Activated CD8-positive, alpha-beta memory T cell treated with anti-CD3 and anti-CD28 coated beads, Interleukin-2, amount 50 U/mL, for 24 hours (primary cell): ENCODE results near the gene OMG.
"Not testable (repeated sequence)": the region's sequence is repeated elsewhere in the genome, so short reads cannot be mapped to it uniquely, and the experiment has no call there.

Experiments
- DNase-seq: peaks from one replicate; pipeline ENCODE4 v3.0.0-alpha.2; 2020; ENCODE audit errors: extremely low read depth

OMG gene, protein sequence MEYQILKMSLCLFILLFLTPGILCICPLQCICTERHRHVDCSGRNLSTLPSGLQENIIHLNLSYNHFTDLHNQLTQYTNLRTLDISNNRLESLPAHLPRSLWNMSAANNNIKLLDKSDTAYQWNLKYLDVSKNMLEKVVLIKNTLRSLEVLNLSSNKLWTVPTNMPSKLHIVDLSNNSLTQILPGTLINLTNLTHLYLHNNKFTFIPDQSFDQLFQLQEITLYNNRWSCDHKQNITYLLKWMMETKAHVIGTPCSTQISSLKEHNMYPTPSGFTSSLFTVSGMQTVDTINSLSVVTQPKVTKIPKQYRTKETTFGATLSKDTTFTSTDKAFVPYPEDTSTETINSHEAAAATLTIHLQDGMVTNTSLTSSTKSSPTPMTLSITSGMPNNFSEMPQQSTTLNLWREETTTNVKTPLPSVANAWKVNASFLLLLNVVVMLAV

DNA sequence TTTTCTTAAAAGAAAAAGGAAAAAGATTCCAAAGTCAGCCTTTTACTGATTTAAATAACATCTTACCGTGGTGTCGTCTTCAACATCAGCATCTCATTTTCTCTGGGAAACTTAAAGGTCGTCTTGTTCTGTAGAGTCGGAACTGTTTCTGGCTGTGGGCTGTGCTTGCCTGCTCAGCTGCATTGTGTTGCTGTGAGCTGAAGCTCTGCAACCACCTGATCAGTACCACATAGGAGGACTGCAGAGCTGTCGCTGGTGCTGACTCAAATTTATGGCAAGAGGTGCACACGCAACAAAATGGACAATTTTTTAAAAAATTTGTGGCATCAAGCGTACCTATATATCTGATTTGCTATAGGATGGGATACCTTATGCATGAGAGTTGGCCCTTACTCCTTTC, at the start of gene OMG:
Gene OMG (minus strand): TSS at position 150 of the 400 bp plus-strand sequence. CDS start 908 bp downstream, outside the sequence.
- DNase-seq, result no peak

DNA sequence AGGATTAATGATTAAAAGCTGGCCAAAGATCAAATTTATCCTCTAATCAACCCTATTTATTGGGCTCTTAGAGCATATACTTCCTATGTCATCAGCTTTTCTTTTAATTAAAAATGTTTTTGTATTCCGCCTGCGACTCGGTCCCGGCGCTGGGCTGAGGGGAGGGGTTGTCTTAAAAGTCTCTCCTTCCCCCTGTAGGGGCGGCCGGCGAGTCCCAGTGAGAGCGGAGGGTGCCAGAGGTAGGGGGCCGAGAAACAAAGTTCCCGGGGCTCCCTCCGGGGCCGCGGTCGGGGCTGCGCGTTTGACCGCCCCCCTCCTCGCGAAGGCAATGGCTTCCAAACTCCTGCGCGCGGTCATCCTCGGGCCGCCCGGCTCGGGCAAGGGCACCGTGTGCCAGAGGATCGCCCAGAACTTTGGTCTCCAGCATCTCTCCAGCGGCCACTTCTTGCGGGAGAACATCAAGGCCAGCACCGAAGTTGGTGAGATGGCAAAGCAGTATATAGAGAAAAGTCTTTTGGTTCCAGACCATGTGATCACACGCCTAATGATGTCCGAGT, 48.2 kb upstream of the OMG start:
- not testable (repeated sequence) for DNase-seq

DNA sequence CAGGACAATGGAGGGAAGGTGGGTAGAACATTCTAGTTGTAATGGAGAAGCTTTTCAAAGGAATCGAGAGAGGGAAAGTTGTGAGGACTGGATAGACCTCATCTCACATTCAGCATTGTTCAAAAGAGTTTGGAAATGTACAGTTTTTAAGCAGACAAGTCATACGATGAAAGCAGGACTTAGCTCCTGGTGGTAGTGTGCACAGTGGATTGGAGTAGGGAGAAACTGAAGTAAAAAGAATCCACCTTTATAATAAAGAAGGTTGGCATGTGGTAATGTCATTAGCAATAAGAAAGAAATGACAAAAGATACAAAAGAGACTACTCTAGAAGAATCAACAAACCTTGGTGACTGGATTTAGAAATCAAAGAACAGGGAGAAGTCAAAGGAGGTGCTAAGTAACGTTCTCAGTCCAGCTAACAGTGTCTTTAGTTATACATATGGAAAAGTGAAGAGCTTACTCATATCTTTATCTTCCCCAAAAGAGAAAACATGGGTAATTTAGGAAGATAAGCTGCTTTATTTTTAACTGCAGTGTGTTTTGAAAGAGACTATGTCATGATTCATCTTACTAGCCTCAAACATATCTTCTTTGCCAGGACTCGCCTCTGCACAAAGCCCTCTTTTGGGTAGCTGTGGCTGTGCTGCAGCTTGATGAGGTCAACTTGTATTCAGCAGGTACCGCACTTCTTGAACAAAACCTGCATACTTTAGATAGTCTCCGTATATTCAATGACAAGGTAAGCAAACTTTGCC, 43.0 kb upstream of the OMG start:
- DNase-seq, result no peak

DNA sequence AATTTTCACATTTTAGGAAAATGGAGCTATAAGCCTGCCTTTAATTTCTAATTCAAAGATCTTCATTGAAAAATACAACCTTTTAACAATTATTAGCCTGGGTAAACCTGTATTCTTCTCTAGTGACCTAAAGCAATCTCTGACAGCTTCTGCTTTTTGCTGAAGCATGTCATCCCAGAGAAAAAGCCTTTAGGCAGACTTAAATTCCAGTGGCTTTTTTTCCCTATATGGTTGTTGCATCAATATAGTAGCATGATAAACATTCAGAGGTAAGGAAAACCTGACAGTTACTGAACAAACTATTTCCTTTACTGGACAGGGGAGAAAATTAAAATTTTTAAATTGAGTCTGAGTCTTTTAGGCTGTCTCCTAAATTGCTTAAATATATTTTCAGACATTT, 32.2 kb upstream of the OMG start:
- no peak for DNase-seq

DNA sequence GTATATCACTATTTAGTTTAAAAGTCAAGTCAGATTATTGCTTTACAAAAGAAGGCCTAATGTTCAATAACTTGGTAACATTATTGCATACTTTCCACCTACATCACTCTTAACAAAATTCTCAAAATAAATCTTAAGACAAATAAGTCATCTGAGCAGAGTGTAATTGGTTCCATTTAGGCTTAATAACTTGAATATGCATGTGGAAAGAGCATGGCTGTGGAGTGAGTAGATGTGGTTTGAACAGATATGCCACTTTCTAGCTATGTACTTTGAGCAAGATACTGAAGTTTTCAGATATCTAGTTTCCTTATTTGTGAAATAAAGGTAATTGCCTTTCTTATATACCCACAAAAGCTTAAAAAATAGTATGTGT, 31.1 kb upstream of the OMG start:
- no peak for DNase-seq

DNA sequence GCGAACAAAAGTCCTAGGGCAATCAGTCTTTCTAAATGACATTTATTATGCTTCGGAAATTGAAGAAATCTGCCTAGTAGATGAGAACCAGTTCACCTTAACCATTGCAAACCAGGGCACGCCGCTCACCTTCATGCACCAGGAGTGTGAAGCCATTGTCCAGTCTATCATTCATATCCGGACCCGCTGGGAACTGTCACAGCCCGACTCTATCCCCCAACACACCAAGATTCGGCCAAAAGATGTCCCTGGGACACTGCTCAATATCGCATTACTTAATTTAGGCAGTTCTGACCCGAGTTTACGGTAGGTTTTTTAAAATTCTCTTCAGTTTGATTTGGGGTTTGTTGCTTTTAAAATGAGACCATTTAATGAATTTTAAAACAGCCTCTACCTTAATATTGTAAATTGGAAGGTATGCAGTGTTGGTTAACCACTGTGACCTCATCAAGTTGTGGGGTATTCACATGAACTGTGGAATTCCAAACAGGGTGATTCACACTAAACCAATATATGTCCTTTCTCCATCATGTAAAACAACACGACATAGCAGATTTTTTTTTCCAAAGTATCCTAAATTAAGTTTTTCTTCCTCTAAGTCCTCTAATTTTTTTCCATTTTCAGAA, 30.6 kb upstream of the OMG start:
- no peak for DNase-seq

DNA sequence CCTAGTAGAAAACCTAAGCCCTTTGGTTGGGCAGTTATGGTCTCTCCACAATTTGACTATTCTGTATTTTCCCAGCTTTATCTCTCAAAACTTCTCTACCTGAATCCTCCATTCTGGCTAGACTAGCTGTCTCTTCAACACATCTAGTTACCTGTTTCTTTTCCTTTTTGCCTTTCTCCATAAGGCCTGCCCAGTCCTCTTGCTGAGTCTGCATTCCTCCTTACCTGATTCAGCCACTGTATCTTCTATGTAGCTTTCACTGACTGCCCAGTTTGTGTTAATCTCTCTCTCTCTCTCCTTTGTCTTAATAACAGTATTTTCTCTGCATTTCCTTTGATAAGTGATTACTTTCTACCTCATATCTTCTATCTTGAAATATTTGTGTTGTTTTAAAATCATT, 26.5 kb upstream of the OMG start:
- no peak for DNase-seq

DNA sequence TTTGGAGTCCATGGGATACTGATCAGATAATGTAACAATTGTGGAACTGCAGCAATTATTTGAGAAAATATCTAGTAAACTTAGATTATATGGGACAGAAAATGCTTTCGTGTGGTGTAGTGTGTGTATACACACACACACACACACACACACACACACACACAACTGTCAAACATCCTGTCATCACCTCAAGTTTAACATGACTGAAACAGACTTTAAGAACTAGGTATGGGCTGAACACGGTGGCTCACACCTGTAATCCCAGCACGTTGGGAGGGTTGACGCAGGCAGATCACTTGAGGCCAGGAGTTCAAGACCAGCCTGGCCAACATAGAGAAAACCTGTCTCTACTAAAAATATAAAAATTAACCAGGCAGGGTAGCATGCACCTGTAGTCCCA, 24.9 kb upstream of the OMG start:
- DNase-seq, result no peak

DNA sequence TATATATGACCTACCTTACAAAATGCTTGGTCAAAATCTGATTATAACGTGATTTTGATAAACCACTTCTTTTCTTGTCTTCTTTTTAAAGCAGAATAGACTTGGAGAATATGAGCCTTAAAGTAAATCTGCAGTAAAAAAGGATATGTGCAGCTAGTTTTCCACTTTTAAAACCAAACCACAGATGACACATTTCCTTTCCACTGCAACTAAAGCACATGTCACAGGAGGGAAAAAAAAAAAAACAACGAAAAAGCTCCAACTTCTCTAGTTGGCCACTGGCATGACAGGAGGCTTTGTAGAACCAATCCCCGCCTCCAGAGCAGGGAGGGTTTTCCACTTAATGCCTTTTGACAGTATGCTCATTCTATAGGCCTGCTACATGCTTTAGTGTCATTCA, 24.4 kb upstream of the OMG start, which contains the start of gene EVI2A:
Gene EVI2A (minus strand): TSS at position 142 of the 400 bp plus-strand sequence. CDS start 2,609 bp downstream, outside the sequence.
- DNase-seq, result peak; percentile 66

DNA sequence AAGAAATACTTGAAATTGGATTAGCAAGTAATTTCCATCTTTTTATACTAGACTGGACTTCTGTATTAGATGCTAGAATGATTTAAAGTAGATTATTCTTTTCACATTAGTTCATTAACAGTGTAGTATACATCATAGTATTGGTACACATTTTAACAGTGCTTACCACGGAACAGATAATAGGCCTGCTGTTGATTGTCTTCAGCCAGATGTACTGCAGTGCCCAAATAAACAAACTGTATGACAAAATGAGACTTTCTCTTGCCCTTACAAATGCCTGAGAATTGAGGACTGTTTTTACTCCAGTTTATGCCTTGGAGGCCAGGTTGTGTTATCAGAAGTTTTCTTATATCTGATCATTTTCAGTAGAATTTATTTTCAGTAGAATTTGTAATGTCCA, 23.8 kb upstream of the OMG start:
- DNase-seq, result no peak

DNA sequence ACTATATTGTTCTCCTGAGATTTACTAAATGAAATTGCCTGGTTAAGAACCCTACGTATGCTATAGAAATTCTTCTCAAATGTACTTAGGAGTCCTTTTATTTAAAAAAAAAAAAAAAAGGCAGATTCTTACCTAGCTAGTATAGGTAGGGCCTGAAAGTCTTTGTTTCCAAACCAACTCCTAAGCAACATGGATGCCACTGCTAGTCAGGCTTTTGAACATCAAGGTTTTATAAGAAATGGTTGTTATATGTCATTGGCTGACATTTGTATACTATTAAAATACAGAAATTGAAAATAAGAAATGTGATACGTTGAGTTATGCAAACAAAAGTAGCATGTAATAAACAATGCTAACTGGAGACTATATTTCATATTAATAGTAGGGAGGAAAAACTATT, 23.2 kb upstream of the OMG start:
- DNase-seq, result no peak

DNA sequence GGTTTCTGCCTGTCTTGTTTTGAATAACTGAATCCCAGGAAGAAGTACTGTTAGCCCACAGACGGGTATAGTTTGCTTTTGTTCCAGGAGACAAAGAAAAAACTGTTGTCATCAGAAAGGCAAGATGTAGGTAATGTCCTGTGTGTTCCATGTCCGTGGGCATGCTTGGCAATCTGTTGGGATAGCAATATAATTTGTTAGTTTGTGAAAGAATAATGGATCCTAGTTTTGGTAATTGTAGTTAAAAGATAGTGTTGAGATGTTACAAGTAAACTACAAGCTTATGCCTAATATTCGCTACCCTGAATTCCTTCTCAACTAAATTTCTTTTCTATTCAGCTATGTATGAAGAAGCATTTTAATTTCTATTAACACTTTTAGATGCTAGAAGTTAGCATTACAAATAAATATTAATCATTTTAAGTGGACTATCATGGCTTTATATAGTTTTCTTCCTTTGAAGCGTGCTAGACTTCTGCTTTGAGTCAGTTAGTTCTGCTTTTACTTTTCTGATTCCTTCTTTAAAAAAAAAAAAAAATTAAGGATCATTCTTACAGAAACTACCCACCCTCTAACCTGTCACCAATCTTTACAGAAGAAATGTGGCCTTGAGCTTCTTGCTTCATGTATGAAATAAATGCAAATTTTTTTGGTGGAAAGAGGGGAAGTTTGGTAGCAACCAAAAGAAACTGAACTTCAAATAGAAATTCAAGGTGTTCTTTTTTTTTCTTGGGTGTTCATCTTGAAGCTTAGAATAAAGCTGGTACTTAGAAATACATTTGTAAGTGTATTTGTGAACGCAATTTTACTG, 22.0 kb upstream of the OMG start:
- no peak for DNase-seq

DNA sequence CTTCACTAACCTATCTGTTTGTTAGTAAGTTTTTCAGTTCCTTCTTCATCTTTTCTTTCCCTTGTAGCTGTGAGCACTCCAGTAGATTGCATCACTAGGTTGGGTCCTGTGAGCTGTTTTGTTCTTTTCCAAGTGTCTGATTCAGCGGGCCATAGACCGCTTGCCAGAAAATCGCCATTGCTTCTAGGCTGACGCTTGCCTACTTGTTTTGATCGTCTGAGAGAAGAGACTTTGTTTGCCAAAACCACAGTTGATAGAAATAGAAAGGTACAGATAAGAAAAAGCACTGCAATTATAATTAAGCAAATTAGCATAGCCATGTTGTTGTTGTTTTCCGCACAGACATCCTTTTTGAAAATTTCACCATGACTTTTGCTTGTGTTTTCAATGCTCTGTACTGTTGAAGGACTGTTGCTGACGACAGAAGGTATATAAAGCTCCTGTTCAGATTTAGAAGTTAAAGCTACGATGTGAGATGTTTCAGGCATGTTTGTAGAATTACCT, 21.3 kb upstream of the OMG start:
- no peak for DNase-seq

DNA sequence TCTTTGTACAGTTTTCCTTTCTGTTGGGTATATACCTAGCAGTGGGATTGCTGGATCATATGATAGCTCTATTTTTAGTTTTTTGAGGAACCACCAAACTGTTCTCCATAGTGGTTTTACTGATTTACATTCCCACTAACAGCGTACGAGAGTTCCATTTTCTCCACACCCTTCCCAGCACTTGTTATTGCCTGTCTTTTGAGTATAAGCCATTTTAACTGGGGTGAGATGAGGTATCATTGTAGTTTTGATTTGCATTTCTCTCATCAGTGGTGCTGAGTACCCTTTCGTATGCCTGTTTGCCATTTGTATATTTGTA, 17.7 kb upstream of the OMG start:
- DNase-seq, result no peak

DNA sequence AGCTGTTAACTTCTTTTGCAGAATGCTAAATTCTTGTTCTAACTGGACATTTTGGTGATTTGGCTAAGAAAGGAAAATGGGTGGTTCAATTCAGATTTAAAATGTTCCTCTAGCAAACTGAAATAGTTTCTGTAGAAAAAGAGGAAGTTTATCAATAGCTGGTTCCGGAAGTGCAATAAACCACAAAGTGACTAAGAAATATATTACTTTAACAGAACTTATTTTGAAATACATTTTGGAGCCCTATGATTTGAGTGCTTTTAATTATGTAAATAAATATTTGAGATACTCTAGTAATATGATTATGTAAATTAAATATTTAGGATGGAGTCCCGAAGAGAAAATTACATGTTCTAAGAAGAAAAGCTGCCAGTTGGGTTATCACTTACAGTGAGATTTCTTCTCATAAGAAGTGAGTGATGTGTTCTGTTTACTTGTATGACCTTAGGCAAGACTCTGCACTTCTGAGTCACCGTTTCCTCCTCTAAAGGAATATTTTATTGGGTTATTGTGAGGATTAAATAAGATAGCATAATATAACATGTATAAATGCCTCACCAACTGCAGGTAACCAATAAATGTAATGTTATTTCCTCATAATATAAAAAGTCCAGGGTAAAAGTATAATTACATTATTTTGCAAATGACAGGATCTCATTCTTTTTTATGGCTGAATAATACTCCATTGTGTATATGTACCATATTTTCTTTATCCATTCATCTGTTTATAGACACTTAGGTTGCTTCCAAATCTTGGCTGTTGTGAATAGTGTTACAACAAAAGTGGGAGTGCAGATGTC, 17.1 kb upstream of the OMG start, which contains the start of gene EVI2B:
Gene EVI2B (minus strand): TSS at position 73 of the 800 bp plus-strand sequence. CDS start 8,445 bp downstream, outside the sequence.
- no peak for DNase-seq

DNA sequence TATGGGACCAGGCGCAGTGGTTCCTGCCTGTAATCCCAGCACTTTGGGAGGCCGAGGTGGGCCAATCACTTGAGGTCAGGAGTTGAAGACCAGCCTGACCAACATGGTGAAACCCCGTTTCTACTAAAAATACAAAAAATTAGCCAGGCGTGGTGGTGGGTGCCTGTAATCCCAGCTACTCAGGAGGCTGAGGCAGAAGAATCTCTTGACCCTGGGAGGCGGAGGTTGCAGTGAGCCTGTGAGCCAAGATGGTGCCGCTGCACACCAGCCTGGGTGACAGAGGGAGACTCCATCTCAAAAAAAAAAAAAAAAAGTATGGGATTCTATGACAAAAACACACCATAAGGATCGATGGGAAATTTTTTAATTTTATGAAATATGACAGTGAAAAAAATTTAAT, 15.2 kb upstream of the OMG start:
- DNase-seq, result not testable (repeated sequence)

DNA sequence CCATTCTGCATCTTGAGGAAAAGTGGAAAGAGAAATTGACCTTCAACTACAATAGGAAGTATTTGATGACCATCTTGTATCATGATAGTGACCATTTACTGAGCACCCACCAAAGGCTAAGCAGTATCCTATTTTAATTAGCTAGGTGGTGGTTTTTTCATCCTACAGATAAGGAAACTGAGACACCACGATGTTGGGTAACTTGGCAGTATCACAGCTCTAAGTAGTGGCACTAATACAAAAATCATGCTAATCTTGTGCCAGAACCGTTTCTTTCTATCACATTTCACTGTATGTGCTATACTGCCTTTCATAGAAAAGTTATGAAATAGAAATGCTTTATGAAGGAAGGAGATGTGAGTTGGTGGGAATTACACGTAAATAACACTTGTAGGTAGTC, 14.5 kb upstream of the OMG start:
- no peak for DNase-seq

DNA sequence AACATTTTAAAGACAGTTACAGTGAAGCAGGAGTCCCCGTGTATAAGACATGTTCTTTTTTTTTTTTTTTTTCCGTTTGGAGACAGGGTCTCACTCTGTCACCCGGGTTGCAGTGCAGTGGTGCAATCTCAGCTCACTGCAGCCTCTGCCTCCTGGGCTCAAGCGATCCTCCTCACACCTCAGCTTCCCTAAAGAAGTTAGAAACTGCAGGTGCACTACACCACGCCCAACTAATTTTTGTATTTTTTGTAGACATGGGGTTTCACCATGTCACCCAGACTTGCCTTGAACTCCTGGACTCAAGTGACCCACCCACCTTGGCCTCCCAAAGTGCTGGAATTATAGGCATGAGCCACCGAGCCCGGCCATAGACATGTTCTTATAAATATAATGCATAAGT, 13.8 kb upstream of the OMG start:
- no peak for DNase-seq

DNA sequence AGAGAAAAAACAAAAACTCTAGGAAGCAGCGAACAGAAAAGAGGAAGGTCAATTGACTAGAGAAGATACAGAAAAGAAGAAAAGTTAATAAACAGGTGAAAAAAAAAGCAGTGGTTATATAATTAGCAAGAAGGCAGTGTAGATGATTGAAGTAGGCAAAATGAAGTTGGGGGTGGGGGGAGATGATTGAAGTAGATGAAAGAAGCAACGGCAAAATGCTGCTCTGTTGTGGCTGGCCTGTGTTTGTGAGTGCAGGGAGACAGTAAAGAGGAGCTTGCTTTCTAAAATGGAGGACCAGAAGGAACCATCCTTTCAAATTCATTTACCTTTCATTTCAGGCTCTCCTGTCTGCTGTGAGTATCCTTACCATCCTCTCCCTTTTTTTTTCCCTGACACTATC, 13.2 kb upstream of the OMG start:
- no peak for DNase-seq

DNA sequence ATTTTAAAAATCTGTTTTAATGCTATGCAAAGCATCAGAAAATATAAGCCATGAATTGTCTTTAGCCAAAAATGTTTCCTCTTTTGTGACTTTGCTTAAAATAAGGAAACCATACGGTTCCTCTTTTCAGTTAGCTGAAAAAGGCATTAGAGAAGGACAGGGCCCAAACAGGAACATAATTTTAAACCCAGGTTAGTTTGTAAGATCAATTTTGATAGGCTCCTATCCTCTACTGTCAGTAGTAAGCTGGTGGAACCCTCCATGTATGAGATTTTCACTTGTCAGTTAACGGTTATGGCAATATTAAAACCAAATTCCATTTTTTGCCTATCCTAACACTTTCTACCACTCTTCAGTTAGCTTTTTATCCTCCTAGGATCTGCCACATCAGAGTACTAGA, 12.5 kb upstream of the OMG start:
- DNase-seq, result no peak
